Loucy (cell line): Measurements from ENCODE around the gene NT5DC4.

ENCODE experiments used
- H2AFZ ChIP-seq: fragments of 200-600 bp; sonication (generic); 2 replicates; pipeline ENCODE4 v1.6.0; 2016; ENCODE audit warnings: antibody characterized with exemption, mild to moderate bottlenecking, low read length, moderate library complexity
- H3F3A ChIP-seq: fragments of 200-600 bp; 2 replicates; pipeline ENCODE4 v1.6.0; 2016; ENCODE audit warnings: antibody characterized with exemption, low read depth, mild to moderate bottlenecking
- H3K27me3 ChIP-seq: fragments of 200-600 bp; sonication (generic); 2 replicates; pipeline ENCODE4 v1.6.1; 2014; ENCODE audit warnings: low read length, mild to moderate bottlenecking; ENCODE audit not compliant: insufficient read depth, poor library complexity, severe bottlenecking
- H3K36me3 ChIP-seq: fragments of 200-600 bp; sonication (generic); 2 replicates; pipeline ENCODE4 v1.6.1; 2016; ENCODE audit warnings: low read length; ENCODE audit not compliant: insufficient read depth
- H3K4me1 ChIP-seq: fragments of 200-600 bp; sonication (generic); 2 replicates; pipeline ENCODE4 v1.5.1; 2014; ENCODE audit warnings: low read length, mild to moderate bottlenecking; ENCODE audit not compliant: insufficient read depth, poor library complexity, severe bottlenecking
- H3K4me2 ChIP-seq: fragments of 200-600 bp; sonication (generic); 2 replicates; pipeline ENCODE4 v1.6.0; 2014; ENCODE audit warnings: antibody characterized with exemption, low read length, low read depth, mild to moderate bottlenecking; ENCODE audit not compliant: poor library complexity, severe bottlenecking
- H3K4me3 ChIP-seq: fragments of 200-600 bp; sonication (generic); 2 replicates; pipeline ENCODE4 v1.5.1; 2014; ENCODE audit warnings: low read length, mild to moderate bottlenecking, mixed read lengths; ENCODE audit not compliant: poor library complexity, severe bottlenecking
- H3K79me2 ChIP-seq: fragments of 200-600 bp; sonication (generic); 2 replicates; pipeline ENCODE4 v1.6.1; 2014; ENCODE audit warnings: low read length; ENCODE audit not compliant: insufficient read depth
- H3K9ac ChIP-seq: fragments of 200-600 bp; sonication (generic); 2 replicates; pipeline ENCODE4 v1.6.0; 2014; ENCODE audit warnings: mild to moderate bottlenecking, low read depth, low read length, moderate library complexity; ENCODE audit not compliant: poor library complexity, severe bottlenecking
- H3K9me2 ChIP-seq: fragments of 200-600 bp; sonication (generic); replicated peaks from 2 replicates; pipeline ENCODE4 v1.6.1; 2016; ENCODE audit warnings: low read depth, low read length, mixed read lengths
- H3K9me3 ChIP-seq: fragments of 200-600 bp; sonication (generic); 2 replicates; pipeline ENCODE4 v1.6.1; 2014; ENCODE audit warnings: mild to moderate bottlenecking, antibody characterized with exemption, low read length, low read depth; ENCODE audit not compliant: insufficient read depth
- H4K20me1 ChIP-seq: fragments of 200-600 bp; sonication (generic); 2 replicates; pipeline ENCODE4 v1.6.0; 2014; ENCODE audit warnings: antibody characterized with exemption, low read length, mild to moderate bottlenecking; ENCODE audit not compliant: insufficient read depth, poor library complexity, severe bottlenecking
- EZH2phosphoT487 ChIP-seq: fragments of 200-600 bp; IDR thresholded peaks from 2 replicates; pipeline ENCODE4 v1.6.1; 2018; ENCODE audit warnings: antibody characterized with exemption, mild to moderate bottlenecking, moderate library complexity, borderline replicate concordance
- TF ChIP-seq, protein P1 (sequence below): fragments of 200-600 bp; sonication (generic); conservative IDR thresholded peaks from 2 replicates; pipeline ENCODE4 v1.5.1; 2014; ENCODE audit warnings: mild to moderate bottlenecking, antibody characterized with exemption, low read length

NT5DC4 gene

DNA sequence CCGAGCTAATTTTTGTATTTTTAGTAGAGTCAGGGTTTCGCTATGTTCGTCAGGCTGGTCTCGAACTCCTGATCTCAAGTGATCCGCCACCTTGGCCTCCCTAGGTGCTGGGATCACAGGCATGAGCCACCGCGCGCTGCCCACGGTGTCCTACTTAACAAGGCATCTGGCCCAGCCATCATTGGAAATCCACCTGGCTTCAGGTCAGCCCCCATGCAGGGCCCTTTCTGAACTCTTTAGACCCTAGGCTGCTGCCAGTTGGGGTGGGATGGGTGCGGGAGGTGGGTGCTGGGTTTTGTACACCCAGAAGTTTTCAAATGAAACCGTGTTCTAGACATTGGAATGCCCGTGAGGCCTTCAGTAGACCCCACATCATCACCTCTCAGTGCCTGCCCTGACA lies 26.6 kb upstream of the NT5DC4 start:
- Histone ChIP-seq H3K9me3 (no peaks in the 10 kb centered on the region), H3K36me3 (no peaks in the 10 kb centered on the region), H3F3A (no peaks in the 10 kb centered on the region), H3K79me2 (no peaks in the 10 kb centered on the region), H2AFZ (no peak overlapping the region), H3K27me3 (no peaks in the 10 kb centered on the region), H3K4me3 (no peak overlapping the region), H3K9ac (no peak overlapping the region), H3K4me1 (peaks cover 27% of the 10 kb centered on the region), H4K20me1 (no peaks in the 10 kb centered on the region), H3K4me2 (no peak overlapping the region), H3K9me2 (no peaks in the 10 kb centered on the region)
- TF ChIP-seq EZH2phosphoT487: no peak

DNA sequence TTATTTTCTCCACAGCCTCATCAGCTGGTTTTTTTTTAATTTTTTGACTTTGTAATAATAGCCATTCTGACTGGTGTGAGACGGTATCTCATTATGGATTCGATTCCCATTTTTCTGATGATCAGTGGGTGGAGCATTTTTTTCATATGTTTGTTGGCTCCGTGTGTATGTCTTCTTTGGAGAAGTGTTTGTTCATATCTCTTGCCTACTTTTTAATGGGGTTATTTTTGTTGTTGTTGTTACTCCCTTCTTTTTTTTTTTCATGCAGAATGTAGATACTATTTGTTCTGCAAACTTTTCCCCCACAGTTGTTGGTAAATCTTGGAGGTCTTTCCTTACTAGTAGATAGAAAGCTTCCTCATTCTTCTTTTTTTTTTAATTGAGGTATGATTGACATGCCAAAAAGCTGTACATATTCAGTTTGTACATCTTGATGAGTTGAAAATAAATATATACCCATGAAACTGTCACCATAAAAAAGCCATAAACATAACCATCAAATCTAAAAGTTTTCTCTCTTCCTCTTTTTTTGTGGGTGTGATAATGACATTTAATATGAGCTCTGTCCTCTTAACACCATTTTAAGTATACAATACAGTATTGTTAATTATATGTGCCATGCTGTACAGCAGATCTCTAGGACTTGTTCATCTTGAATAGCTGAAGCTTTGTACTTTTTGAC lies 21.8 kb upstream of the NT5DC4 start:
- no peaks in the 10 kb centered on the region for H3K9me3 ChIP-seq
- TF ChIP-seq EZH2phosphoT487: no peak
- TF ChIP-seq, protein P1, sequence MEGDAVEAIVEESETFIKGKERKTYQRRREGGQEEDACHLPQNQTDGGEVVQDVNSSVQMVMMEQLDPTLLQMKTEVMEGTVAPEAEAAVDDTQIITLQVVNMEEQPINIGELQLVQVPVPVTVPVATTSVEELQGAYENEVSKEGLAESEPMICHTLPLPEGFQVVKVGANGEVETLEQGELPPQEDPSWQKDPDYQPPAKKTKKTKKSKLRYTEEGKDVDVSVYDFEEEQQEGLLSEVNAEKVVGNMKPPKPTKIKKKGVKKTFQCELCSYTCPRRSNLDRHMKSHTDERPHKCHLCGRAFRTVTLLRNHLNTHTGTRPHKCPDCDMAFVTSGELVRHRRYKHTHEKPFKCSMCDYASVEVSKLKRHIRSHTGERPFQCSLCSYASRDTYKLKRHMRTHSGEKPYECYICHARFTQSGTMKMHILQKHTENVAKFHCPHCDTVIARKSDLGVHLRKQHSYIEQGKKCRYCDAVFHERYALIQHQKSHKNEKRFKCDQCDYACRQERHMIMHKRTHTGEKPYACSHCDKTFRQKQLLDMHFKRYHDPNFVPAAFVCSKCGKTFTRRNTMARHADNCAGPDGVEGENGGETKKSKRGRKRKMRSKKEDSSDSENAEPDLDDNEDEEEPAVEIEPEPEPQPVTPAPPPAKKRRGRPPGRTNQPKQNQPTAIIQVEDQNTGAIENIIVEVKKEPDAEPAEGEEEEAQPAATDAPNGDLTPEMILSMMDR: no peak
- H3K27me3 ChIP-seq: no peaks in the 10 kb centered on the region
- H3K4me2 ChIP-seq: no peak overlapping the region
- no peaks in the 10 kb centered on the region for H3K36me3 ChIP-seq
- no peaks in the 10 kb centered on the region for H4K20me1 ChIP-seq
- no peak overlapping the region for H3K4me3 ChIP-seq
- H3F3A ChIP-seq: no peaks in the 10 kb centered on the region
- peaks cover 26% of the 10 kb centered on the region for H3K4me1 ChIP-seq
- H3K9ac ChIP-seq: no peak overlapping the region
- no peak overlapping the region for H2AFZ ChIP-seq
- H3K79me2 ChIP-seq: no peaks in the 10 kb centered on the region
- no peaks in the 10 kb centered on the region for H3K9me2 ChIP-seq

DNA sequence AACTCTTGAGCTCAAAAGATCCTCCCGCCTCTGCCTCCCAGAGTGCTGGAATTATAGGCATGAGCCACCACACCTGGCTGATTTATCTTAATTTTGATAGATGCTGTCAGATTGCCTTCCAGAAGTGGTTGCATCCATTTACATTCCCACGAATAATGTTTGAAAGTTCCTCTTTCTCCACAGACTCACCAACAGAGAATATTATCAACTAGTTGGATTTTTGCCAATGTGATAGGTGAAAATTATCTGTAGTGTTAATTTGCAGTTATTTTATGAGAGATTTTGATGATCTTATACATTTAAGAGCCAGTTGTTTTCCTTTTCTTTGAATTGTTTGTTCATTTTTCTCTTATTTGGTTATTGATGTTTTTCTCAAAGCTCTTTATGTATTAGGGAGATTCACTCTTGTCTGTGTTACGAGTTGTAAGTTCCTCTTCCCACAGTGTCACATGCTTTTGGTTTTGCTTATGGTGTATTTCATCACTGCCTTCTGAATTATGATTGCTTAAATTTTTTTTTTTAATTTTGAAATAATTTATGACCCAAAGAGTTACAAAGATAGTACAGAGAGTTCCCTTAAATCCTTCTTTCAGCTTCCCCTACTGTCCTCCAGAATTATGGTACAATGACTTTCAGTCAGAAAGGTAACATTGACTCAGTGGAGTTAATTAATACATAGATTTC lies 20.7 kb upstream of the NT5DC4 start:
- Histone ChIP-seq H3K9me3 (no peaks in the 10 kb centered on the region), H3K27me3 (no peaks in the 10 kb centered on the region), H3K9ac (no peak overlapping the region), H3F3A (no peaks in the 10 kb centered on the region), H3K4me3 (no peak overlapping the region), H3K79me2 (no peaks in the 10 kb centered on the region), H2AFZ (no peak overlapping the region), H3K36me3 (no peaks in the 10 kb centered on the region), H3K9me2 (no peaks in the 10 kb centered on the region), H3K4me2 (no peak overlapping the region), H3K4me1 (peaks cover 29% of the 10 kb centered on the region), H4K20me1 (no peaks in the 10 kb centered on the region)
- TF ChIP-seq EZH2phosphoT487: no peak
- TF ChIP-seq, protein P1: no peak
